Karpas-422 (cell line): Measurements from ENCODE around the gene MAPK6. TPM values are rescaled to one million over a fixed set of nuclear protein-coding genes. Genes with fewer than 3 reads are reported as not detected.

Source experiments
- DNase-seq: peaks from one replicate; pipeline ENCODE4 v3.0.0-alpha.2; 2015
- H2AFZ ChIP-seq: fragments of 200-600 bp; sonication (generic); 2 replicates; pipeline ENCODE4 v1.6.1; 2014; ENCODE audit warnings: antibody characterized with exemption, low read length, mixed read lengths
- H3K27ac ChIP-seq: fragments of 200-600 bp; sonication (generic); 2 replicates; pipeline ENCODE4 v1.5.1; 2014; ENCODE audit warnings: mild to moderate bottlenecking, low read length, moderate library complexity
- H3K27me3 ChIP-seq: fragments of 200-600 bp; sonication (generic); 2 replicates; pipeline ENCODE4 v1.6.1; 2014; ENCODE audit warnings: low read length, mixed read lengths
- H3K36me3 ChIP-seq: fragments of 200-600 bp; sonication (generic); 2 replicates; pipeline ENCODE4 v1.6.1; 2014; ENCODE audit warnings: low read length, mixed read lengths; ENCODE audit not compliant: insufficient read depth
- H3K4me1 ChIP-seq: fragments of 200-600 bp; sonication (generic); 2 replicates; pipeline ENCODE4 v1.6.1; 2014; ENCODE audit warnings: mild to moderate bottlenecking, low read length, mixed read lengths
- H3K4me2 ChIP-seq: fragments of 200-600 bp; sonication (generic); 2 replicates; pipeline ENCODE4 v1.6.1; 2014; ENCODE audit warnings: low read length, low read depth, mild to moderate bottlenecking; ENCODE audit not compliant: poor library complexity, severe bottlenecking
- H3K4me3 ChIP-seq: fragments of 200-600 bp; sonication (generic); 2 replicates; pipeline ENCODE4 v1.5.1; 2014; ENCODE audit warnings: mild to moderate bottlenecking, antibody characterized with exemption, low read length, mixed read lengths
- H3K79me2 ChIP-seq: fragments of 200-600 bp; sonication (generic); 2 replicates; pipeline ENCODE4 v1.6.1; 2014; ENCODE audit warnings: mild to moderate bottlenecking, low read length, mixed read lengths
- H3K9ac ChIP-seq: fragments of 200-600 bp; sonication (generic); 2 replicates; pipeline ENCODE4 v1.6.0; 2014; ENCODE audit warnings: low read length
- H3K9me2 ChIP-seq: fragments of 200-600 bp; sonication (generic), shearing (Covaris generic); replicated peaks from 2 replicates; pipeline ENCODE4 v1.6.0; 2014; ENCODE audit warnings: mild to moderate bottlenecking, low read length, moderate library complexity; ENCODE audit not compliant: insufficient read depth
- H3K9me3 ChIP-seq: fragments of 300-700, 200-600 bp; sonication (generic); 2 replicates; pipeline ENCODE4 v1.6.1; 2014; ENCODE audit warnings: low read length, mixed read lengths
- H4K20me1 ChIP-seq: fragments of 200-600 bp; sonication (generic); 2 replicates; pipeline ENCODE4 v1.6.1; 2014; ENCODE audit warnings: mild to moderate bottlenecking, antibody characterized with exemption, low read length, low read depth; ENCODE audit not compliant: insufficient read depth
- total RNA-seq: library from RNA; depleted of rRNA; stranded (reverse); fragments of >200 nt; shearing (Covaris generic); gene quantifications from 2 replicates; pipeline ENCODE4 v1.2.3, GENCODE V29; 2014; ENCODE audit warnings: low replicate concordance

Gene MAPK6
- total RNA-seq, 1 experiment from 2014 or later, result 24.7 TPM

GRCh38 chr15:52013151-52013791, 5.7 kb upstream of the MAPK6 start:
- no peak overlapping the region for H3K4me3 ChIP-seq
- H4K20me1 ChIP-seq, result no peaks in the 10 kb centered on the region
- H3K27me3 ChIP-seq, result 0 out of 2 replicates have a peak, but pooled peaks cover 2% of the 10 kb centered on the region
- no peak overlapping the region for H3K27ac ChIP-seq
- H3K4me1 ChIP-seq, result peaks cover 13% of the 10 kb centered on the region
- no peak for DNase-seq
- no peaks in the 10 kb centered on the region for H3K36me3 ChIP-seq
- H3K9me3 ChIP-seq, result no peaks in the 10 kb centered on the region
- H3K9me2 ChIP-seq, result no peaks in the 10 kb centered on the region
- H3K79me2 ChIP-seq, result no peaks in the 10 kb centered on the region
- no peak overlapping the region for H3K9ac ChIP-seq
- no peak overlapping the region for H3K4me2 ChIP-seq
- peak overlapping the region; percentile 58; the same call in 1 of the 2 replicates for H2AFZ ChIP-seq

GRCh38 chr15:52014616-52015015, 4.4 kb upstream of the MAPK6 start:
- peaks cover 3% of the 10 kb centered on the region for H3K79me2 ChIP-seq
- no peak overlapping the region for H2AFZ ChIP-seq
- no peak overlapping the region for H3K27ac ChIP-seq
- no peak overlapping the region for H3K4me2 ChIP-seq
- peaks cover 12% of the 10 kb centered on the region for H3K4me1 ChIP-seq
- H3K27me3 ChIP-seq, result 0 out of 2 replicates have a peak, but pooled peaks cover 2% of the 10 kb centered on the region
- H4K20me1 ChIP-seq, result no peaks in the 10 kb centered on the region
- H3K9ac ChIP-seq, result no peak overlapping the region
- no peaks in the 10 kb centered on the region for H3K9me2 ChIP-seq
- DNase-seq, result no peak
- no peak overlapping the region for H3K4me3 ChIP-seq
- H3K36me3 ChIP-seq, result no peaks in the 10 kb centered on the region
- H3K9me3 ChIP-seq, result no peaks in the 10 kb centered on the region

- H3K27me3 ChIP-seq, result 0 out of 2 replicates have a peak, but pooled peaks cover 2% of the 10 kb centered on the region
- H3K4me2 ChIP-seq, result no peak overlapping the region
- H3K9ac ChIP-seq, result no peak overlapping the region
- H4K20me1 ChIP-seq, result no peaks in the 10 kb centered on the region; the same call in 1 of the 2 replicates
- DNase-seq, result no peak
- H2AFZ ChIP-seq, result no peak overlapping the region
- no peaks in the 10 kb centered on the region for H3K9me3 ChIP-seq
- no peak overlapping the region for H3K4me3 ChIP-seq
- H3K27ac ChIP-seq, result no peak overlapping the region
- peaks cover 19% of the 10 kb centered on the region for H3K4me1 ChIP-seq
- H3K36me3 ChIP-seq, result no peaks in the 10 kb centered on the region
- no peaks in the 10 kb centered on the region for H3K9me2 ChIP-seq
- peaks cover 20% of the 10 kb centered on the region for H3K79me2 ChIP-seq
These were observed 2.7 kb upstream of the MAPK6 start for GRCh38 chr15:52016316-52016715.

GRCh38 chr15:52018244-52018643, 775 bp upstream of the MAPK6 start:
- Histone ChIP-seq H2AFZ (peak overlapping the region; percentile 100), H3K36me3 (no peaks in the 10 kb centered on the region), H3K9ac (peak overlapping the region; percentile 79), H4K20me1 (no peaks in the 10 kb centered on the region; the same call in 1 of the 2 replicates), H3K9me3 (no peaks in the 10 kb centered on the region), H3K79me2 (peaks cover 40% of the 10 kb centered on the region), H3K4me1 (peaks cover 32% of the 10 kb centered on the region), H3K4me3 (peak overlapping the region; percentile 75), H3K27me3 (0 out of 2 replicates have a peak, but pooled peaks cover 1% of the 10 kb centered on the region), H3K9me2 (no peaks in the 10 kb centered on the region), H3K4me2 (peak overlapping the region; percentile 95), H3K27ac (no peak overlapping the region)
- DNase-seq, result no peak

- peak overlapping the region; percentile 95 for H3K4me2 ChIP-seq
- DNase-seq, result peak; percentile 87
- H3K79me2 ChIP-seq, result peaks cover 53% of the 10 kb centered on the region
- peak overlapping the region; percentile 80 for H3K9ac ChIP-seq
- peaks cover 26% of the 10 kb centered on the region for H3K4me1 ChIP-seq
- no peaks in the 10 kb centered on the region for H3K9me3 ChIP-seq
- H3K27ac ChIP-seq, result peak overlapping the region; percentile 87
- H3K9me2 ChIP-seq, result no peaks in the 10 kb centered on the region
- H3K36me3 ChIP-seq, result no peaks in the 10 kb centered on the region
- H2AFZ ChIP-seq, result peak overlapping the region; percentile 25; the same call in 1 of the 2 replicates
- peak overlapping the region; percentile 88 for H3K4me3 ChIP-seq
- no peaks in the 10 kb centered on the region for H3K27me3 ChIP-seq
- no peaks in the 10 kb centered on the region; the same call in 1 of the 2 replicates for H4K20me1 ChIP-seq
These were observed 588 bp downstream of the MAPK6 start for GRCh38 chr15:52019394-52020220.

- Histone ChIP-seq H3K9me2 (no peaks in the 10 kb centered on the region), H3K27ac (peak overlapping the region; percentile 87), H4K20me1 (no peaks in the 10 kb centered on the region; the same call in 1 of the 2 replicates), H3K9ac (peak overlapping the region; percentile 80), H3K4me2 (peak overlapping the region; percentile 95), H3K79me2 (peaks cover 62% of the 10 kb centered on the region), H3K9me3 (no peaks in the 10 kb centered on the region), H3K4me1 (peaks cover 26% of the 10 kb centered on the region), H3K36me3 (no peaks in the 10 kb centered on the region), H2AFZ (peak overlapping the region; percentile 25; the same call in 1 of the 2 replicates), H3K4me3 (peak overlapping the region; percentile 88), H3K27me3 (no peaks in the 10 kb centered on the region)
- DNase-seq, result peak; percentile 75
These were observed 1.4 kb downstream of the MAPK6 start for GRCh38 chr15:52020221-52021085.

- DNase-seq, result peak; percentile 86
- Histone ChIP-seq H2AFZ (no peak overlapping the region), H3K27ac (peak overlapping the region; percentile 87), H3K9ac (peak overlapping the region; percentile 80), H3K4me2 (peak overlapping the region; percentile 95), H3K4me3 (peak overlapping the region; percentile 88), H3K27me3 (no peaks in the 10 kb centered on the region), H3K79me2 (peaks cover 69% of the 10 kb centered on the region), H3K36me3 (no peaks in the 10 kb centered on the region), H4K20me1 (peaks cover 4% of the 10 kb centered on the region; the same call in 1 of the 2 replicates), H3K9me3 (no peaks in the 10 kb centered on the region), H3K4me1 (peaks cover 26% of the 10 kb centered on the region), H3K9me2 (no peaks in the 10 kb centered on the region)
These were observed 2.2 kb downstream of the MAPK6 start for GRCh38 chr15:52021128-52021671.
